Measurements from ENCODE around the gene PPFIA4. TPM values are rescaled to one million over a fixed set of nuclear protein-coding genes. Genes with fewer than 3 reads are reported as not detected.

PPFIA4 gene
- total and polyA plus RNA-seq, 2 of the 4 experiments (the other 2 are of a cell fraction) = 5.4 to 13.7 TPM

- Histone ChIP-seq H3K9me3 (ENCODE audit: control insufficient read depth, insufficient read depth, low read length) (0 out of 2 replicates have a peak, but pooled peaks cover 3% of the 10 kb centered on the region), H2BK5ac (ENCODE audit: low read depth, low read length, poor library complexity, severe bottlenecking) (no peak overlapping the region), H4K91ac (ENCODE audit: insufficient read depth, low read depth, low read length) (no peak overlapping the region), H3K27me3 (ENCODE audit: control insufficient read depth, insufficient read depth, low read length) (peaks cover 51% of the 10 kb centered on the region), H2BK15ac (ENCODE audit: low read depth, low read length) (no peak overlapping the region), H2AK9ac (replicated peaks; ENCODE audit: low read depth, low read length, poor library complexity) (no peak overlapping the region), H2AFZ (replicated peaks; ENCODE audit: low read length, poor library complexity) (no peak overlapping the region), H4K8ac (ENCODE audit: low read depth in 2 of 2, low read length in 2 of 2) (no peak overlapping the region), H3K9ac (ENCODE audit: low read depth, low read length) (no peak overlapping the region), H2AK5ac (ENCODE audit: low read depth, low read length) (no peak overlapping the region), H3K4ac (ENCODE audit: low read depth, low read length) (no peak overlapping the region), H4K5ac (ENCODE audit: low read depth, low read length) (no peak overlapping the region), H3K36me3 (ENCODE audit: control insufficient read depth, insufficient read depth, low read length) (no peaks in the 10 kb centered on the region), H3K56ac (ENCODE audit: extremely low read depth, insufficient read depth, low read length) (no peak overlapping the region), H3K18ac (ENCODE audit: low read depth, low read length) (no peak overlapping the region), H3K23ac (ENCODE audit: low read depth, low read length) (no peak overlapping the region), H3K4me1 (ENCODE audit: control insufficient read depth, insufficient read depth, low read length) (no peaks in the 10 kb centered on the region), H3K14ac (replicated peaks; ENCODE audit: low read depth, low read length) (no peak overlapping the region), H2BK120ac (ENCODE audit: low read depth, low read length) (no peak overlapping the region), H3K79me1 (ENCODE audit: low read depth in 1 of 2, low read length in 2 of 2) (no peaks in the 10 kb centered on the region), H3K9me1 (ENCODE audit: insufficient read depth, low read length) (0 out of 2 replicates have a peak, but pooled peaks cover 5% of the 10 kb centered on the region), H2BK20ac (ENCODE audit: low read depth, low read length) (no peak overlapping the region), H3K27ac (ENCODE audit: insufficient read depth, low read length) (no peak overlapping the region), H3K4me2 (ENCODE audit: low read depth, low read length) (no peak overlapping the region), H3K4me3 (ENCODE audit: insufficient read depth, low read depth, low read length) (no peak overlapping the region), H4K20me1 (ENCODE audit: insufficient read depth, low read length) (no peaks in the 10 kb centered on the region)
- intact Hi-C loops (cut with micrococcal nuclease) (loop anchor here (10.0 kb wide), 1 partner anchor 235 kb away; no protein-coding TSS in a partner anchor), dilution Hi-C loops (cut with HindIII; ENCODE audit: low sequenced_read_pairs, unreplicated experiment) (no loop called here), in situ Hi-C loops (cut with MboI; ENCODE audit: low sequenced_read_pairs) (no loop called here)
- ChIA-PET POLR2A (ENCODE audit: unreplicated experiment) (no interaction called here), CTCF (no interaction called here)
- BruUV-seq (replicated peaks) = no TSS peak
- ATAC-seq (ENCODE audit: low read depth) = no peak
- DNase-seq = no peak
- TF ChIP-seq RAD21 (IDR thresholded peaks at IDR 0.05; ENCODE audit: low read length) (no peak), CEBPB (IDR thresholded peaks at IDR 0.05; ENCODE audit: low read depth, low read length) (no peak), ELK1 (IDR thresholded peaks at IDR 0.05; ENCODE audit: borderline replicate concordance, low read depth, low read length) (no peak), MAFK (IDR thresholded peaks at IDR 0.05; ENCODE audit: low read depth, low read length) (no peak), RFX5 (IDR thresholded peaks at IDR 0.05; ENCODE audit: low read depth, low read length) (no peak)
- TF ChIP-seq, protein P1, sequence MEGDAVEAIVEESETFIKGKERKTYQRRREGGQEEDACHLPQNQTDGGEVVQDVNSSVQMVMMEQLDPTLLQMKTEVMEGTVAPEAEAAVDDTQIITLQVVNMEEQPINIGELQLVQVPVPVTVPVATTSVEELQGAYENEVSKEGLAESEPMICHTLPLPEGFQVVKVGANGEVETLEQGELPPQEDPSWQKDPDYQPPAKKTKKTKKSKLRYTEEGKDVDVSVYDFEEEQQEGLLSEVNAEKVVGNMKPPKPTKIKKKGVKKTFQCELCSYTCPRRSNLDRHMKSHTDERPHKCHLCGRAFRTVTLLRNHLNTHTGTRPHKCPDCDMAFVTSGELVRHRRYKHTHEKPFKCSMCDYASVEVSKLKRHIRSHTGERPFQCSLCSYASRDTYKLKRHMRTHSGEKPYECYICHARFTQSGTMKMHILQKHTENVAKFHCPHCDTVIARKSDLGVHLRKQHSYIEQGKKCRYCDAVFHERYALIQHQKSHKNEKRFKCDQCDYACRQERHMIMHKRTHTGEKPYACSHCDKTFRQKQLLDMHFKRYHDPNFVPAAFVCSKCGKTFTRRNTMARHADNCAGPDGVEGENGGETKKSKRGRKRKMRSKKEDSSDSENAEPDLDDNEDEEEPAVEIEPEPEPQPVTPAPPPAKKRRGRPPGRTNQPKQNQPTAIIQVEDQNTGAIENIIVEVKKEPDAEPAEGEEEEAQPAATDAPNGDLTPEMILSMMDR (conservative IDR thresholded peaks at IDR 0.05; ENCODE audit: low read depth, low read length) = no peak
- TF ChIP-seq, protein P2, sequence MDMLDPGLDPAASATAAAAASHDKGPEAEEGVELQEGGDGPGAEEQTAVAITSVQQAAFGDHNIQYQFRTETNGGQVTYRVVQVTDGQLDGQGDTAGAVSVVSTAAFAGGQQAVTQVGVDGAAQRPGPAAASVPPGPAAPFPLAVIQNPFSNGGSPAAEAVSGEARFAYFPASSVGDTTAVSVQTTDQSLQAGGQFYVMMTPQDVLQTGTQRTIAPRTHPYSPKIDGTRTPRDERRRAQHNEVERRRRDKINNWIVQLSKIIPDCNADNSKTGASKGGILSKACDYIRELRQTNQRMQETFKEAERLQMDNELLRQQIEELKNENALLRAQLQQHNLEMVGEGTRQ (IDR thresholded peaks at IDR 0.05; ENCODE audit: low read depth, low read length) = no peak
- no CpG with 5 or more reads among the region's 2 CpGs for WGBS, 2 experiments (ENCODE audit: extremely low coverage in 2 of 2, insufficient read length in 1 of 2)
These were observed 36.4 kb upstream of the PPFIA4 start for GRCh38 chr1:202989879-202990278.
